RWPE2 (cell line): ENCODE results near the gene CCDC68.

Source experiments
- ATAC-seq: fragments of 200-7000 bp; cut with Tn5 transposase; 3 replicates; pipeline ENCODE4 v1.9.1; 2021; ENCODE audit warnings: low read depth
- DNase-seq: peaks from one replicate; pipeline ENCODE4 v3.0.0-alpha.2; 2020; ENCODE audit warnings: low spot score
- H3K27ac ChIP-seq: fragments of 450-650 bp; 2 replicates; pipeline ENCODE4 v1.5.1; 2017; ENCODE audit warnings: mild to moderate bottlenecking; ENCODE audit not compliant: poor library complexity, severe bottlenecking
- H3K27me3 ChIP-seq: fragments of 250-450 bp; sonication (Bioruptor Pico); 2 replicates; pipeline ENCODE4 v1.5.1; 2021; ENCODE audit warnings: mild to moderate bottlenecking, moderate library complexity; ENCODE audit not compliant: insufficient read depth, poor library complexity, severe bottlenecking
- H3K36me3 ChIP-seq: fragments of 250-450 bp; sonication (Bioruptor Pico); 2 replicates; pipeline ENCODE4 v1.5.1; 2020; ENCODE audit warnings: low read depth, mild to moderate bottlenecking, moderate library complexity
- H3K4me1 ChIP-seq: fragments of 250-450 bp; sonication (Bioruptor Pico); 2 replicates; pipeline ENCODE4 v1.5.1; 2021; ENCODE audit warnings: mild to moderate bottlenecking, moderate library complexity; ENCODE audit not compliant: insufficient read depth, poor library complexity, severe bottlenecking
- H3K4me3 ChIP-seq: fragments of 250-450 bp; sonication (Bioruptor Pico); 2 replicates; pipeline ENCODE4 v1.5.1; 2021; ENCODE audit warnings: mild to moderate bottlenecking, moderate library complexity; ENCODE audit not compliant: severe bottlenecking
- H3K9me3 ChIP-seq: fragments of 250-450 bp; sonication (Bioruptor Pico); 2 replicates; pipeline ENCODE4 v1.5.1; 2021; ENCODE audit warnings: mild to moderate bottlenecking, moderate library complexity; ENCODE audit not compliant: severe bottlenecking
- CTCF ChIP-seq: fragments of 450-650 bp; IDR thresholded peaks from one replicate; pipeline ENCODE4 v1.5.1; 2017; ENCODE audit warnings: mild to moderate bottlenecking, moderate library complexity; ENCODE audit not compliant: poor library complexity, severe bottlenecking

The CCDC68 gene

GRCh38 chr18:54909538-54909937 is 49.7 kb downstream of the CCDC68 start:
- no peak for TF ChIP-seq CTCF
- Histone ChIP-seq H3K27me3 (no peaks in the 10 kb centered on the region), H3K4me1 (no peaks in the 10 kb centered on the region), H3K27ac (no peak overlapping the region), H3K9me3 (no peaks in the 10 kb centered on the region), H3K36me3 (no peaks in the 10 kb centered on the region), H3K4me3 (no peak overlapping the region)
- DNase-seq, result no peak
- no peak for ATAC-seq

- no peak for ATAC-seq
- H3K9me3 ChIP-seq, result no peaks in the 10 kb centered on the region
- no peak overlapping the region for H3K4me3 ChIP-seq
- H3K27ac ChIP-seq, result no peak overlapping the region
- no peak for TF ChIP-seq CTCF
- H3K36me3 ChIP-seq, result no peaks in the 10 kb centered on the region
- no peak for DNase-seq
- no peaks in the 10 kb centered on the region for H3K27me3 ChIP-seq
- H3K4me1 ChIP-seq, result no peaks in the 10 kb centered on the region
Observed at GRCh38 chr18:54906331-54907185, 52.7 kb downstream of the CCDC68 start.

DNA sequence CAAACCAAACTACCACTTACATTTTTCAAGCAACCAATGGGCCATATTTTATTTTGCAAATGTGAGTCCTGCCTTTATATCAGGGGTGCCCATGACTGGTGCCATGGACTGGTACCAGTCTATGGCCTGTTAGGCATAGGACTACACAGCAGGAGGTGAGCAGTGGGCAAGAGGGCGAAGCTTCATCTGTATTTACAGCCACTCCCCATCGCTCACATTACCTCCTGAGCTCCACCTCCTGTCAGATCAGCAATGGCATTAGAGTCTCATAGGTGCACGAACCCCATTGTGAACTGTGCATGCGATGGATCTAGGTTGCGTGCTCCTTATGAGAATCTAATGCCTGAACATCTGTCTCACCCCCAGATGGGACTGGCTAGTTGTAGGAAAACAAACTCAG is 53.6 kb downstream of the CCDC68 start:
- H3K4me1 ChIP-seq, result no peaks in the 10 kb centered on the region
- no peaks in the 10 kb centered on the region for H3K36me3 ChIP-seq
- no peak overlapping the region for H3K4me3 ChIP-seq
- no peak overlapping the region for H3K27ac ChIP-seq
- no peaks in the 10 kb centered on the region for H3K27me3 ChIP-seq
- no peak for TF ChIP-seq CTCF
- H3K9me3 ChIP-seq, result no peaks in the 10 kb centered on the region
- DNase-seq, result no peak
- no peak for ATAC-seq

DNA sequence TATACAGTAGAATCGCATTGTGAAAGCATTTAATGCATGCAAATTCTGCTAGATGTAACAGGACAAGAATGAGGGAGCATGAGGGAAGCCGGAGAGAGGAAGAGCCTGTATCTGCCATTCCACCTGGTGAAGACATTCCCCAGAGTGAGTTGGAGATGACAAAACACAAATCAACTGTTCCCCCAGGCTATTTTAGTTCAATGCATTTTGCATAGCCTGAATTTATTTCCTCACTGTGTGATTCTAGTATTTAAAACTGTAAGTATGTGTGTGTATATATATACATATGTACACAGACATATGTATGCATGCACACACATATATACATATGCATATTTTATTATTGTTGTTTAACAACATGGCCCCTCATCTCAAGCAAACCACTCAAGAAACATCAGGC is 54.7 kb downstream of the CCDC68 start:
- H3K27ac ChIP-seq, result no peak overlapping the region
- H3K36me3 ChIP-seq, result no peaks in the 10 kb centered on the region
- H3K27me3 ChIP-seq, result no peaks in the 10 kb centered on the region
- no peaks in the 10 kb centered on the region for H3K4me1 ChIP-seq
- TF ChIP-seq CTCF, result no peak
- H3K4me3 ChIP-seq, result no peak overlapping the region
- H3K9me3 ChIP-seq, result no peaks in the 10 kb centered on the region
- no peak for ATAC-seq
- DNase-seq, result no peak

DNA sequence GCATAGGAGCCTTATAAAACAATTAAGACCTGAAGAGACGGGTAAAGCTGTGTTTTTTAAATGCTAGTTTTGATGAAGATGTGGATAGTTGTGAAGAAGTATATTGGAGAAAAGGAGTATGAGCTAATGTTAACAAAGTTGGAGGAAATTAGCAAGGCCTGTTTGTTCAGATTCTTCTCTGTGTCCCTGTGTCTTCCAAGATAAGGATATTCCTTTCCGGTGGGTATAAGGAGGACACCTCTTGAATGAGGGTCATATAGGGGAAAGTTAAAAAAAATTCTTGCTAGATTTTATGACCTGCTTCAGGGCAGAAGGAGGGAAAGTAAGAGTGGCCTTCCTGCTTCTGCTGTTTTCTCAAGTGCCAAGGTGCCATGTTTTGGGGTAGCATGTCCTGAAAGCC is 59.0 kb downstream of the CCDC68 start:
- no peak for TF ChIP-seq CTCF
- Histone ChIP-seq H3K4me3 (no peak overlapping the region), H3K9me3 (no peaks in the 10 kb centered on the region), H3K27me3 (no peaks in the 10 kb centered on the region), H3K36me3 (no peaks in the 10 kb centered on the region), H3K27ac (no peak overlapping the region), H3K4me1 (no peaks in the 10 kb centered on the region)
- DNase-seq (no peak), ATAC-seq (no peak)
